22Rv1 (cell line): ENCODE results near the gene FER.

ENCODE experiments used
- ZFX ChIP-seq: fragments of 450-650 bp; IDR thresholded peaks from 2 replicates; pipeline ENCODE4 v1.6.1; 2017; ENCODE audit warnings: antibody characterized with exemption, borderline replicate concordance
- TF ChIP-seq, protein P1 (sequence below): fragments of 450-650 bp; IDR thresholded peaks from 2 replicates; pipeline ENCODE4 v1.5.1; 2017; ENCODE audit warnings: mild to moderate bottlenecking

DNA sequence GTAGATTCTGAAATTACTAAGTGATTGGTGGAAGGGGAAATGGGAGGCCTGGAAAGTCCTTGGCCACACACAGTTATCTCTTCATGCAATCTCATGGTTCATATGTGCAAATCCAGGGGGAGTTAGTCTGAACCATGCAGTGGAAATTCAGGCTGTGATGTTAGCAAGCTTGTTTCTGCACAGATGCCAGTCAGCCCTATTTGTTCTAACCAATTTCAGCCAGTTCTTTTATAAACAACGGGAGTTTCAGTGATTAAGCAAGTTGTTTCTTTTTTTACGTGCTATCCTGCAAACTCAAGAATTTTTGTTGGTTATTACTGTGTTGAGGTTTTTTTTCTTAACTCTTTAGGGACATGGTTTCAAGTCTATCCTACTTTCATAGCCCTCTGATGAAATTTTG lies 298.0 kb downstream of the FER start:
- TF ChIP-seq, protein P1, sequence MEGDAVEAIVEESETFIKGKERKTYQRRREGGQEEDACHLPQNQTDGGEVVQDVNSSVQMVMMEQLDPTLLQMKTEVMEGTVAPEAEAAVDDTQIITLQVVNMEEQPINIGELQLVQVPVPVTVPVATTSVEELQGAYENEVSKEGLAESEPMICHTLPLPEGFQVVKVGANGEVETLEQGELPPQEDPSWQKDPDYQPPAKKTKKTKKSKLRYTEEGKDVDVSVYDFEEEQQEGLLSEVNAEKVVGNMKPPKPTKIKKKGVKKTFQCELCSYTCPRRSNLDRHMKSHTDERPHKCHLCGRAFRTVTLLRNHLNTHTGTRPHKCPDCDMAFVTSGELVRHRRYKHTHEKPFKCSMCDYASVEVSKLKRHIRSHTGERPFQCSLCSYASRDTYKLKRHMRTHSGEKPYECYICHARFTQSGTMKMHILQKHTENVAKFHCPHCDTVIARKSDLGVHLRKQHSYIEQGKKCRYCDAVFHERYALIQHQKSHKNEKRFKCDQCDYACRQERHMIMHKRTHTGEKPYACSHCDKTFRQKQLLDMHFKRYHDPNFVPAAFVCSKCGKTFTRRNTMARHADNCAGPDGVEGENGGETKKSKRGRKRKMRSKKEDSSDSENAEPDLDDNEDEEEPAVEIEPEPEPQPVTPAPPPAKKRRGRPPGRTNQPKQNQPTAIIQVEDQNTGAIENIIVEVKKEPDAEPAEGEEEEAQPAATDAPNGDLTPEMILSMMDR, result no peak
- TF ChIP-seq ZFX, result no peak
